Measurements from ENCODE around the gene RFESD.

- TF ChIP-seq POLR2A (IDR thresholded peaks at IDR 0.05; ENCODE audit: low read depth, low read length), result no peak
- no peak for TF ChIP-seq POLR2AphosphoS5 (IDR thresholded peaks at IDR 0.05; ENCODE audit: low read depth, low read length)
- no peak for TF ChIP-seq SPI1 (IDR thresholded peaks at IDR 0.05; ENCODE audit: low read depth, low read length)
- TF ChIP-seq TAF1 (IDR thresholded peaks at IDR 0.05; ENCODE audit: low read depth, low read length), result no peak
- TF ChIP-seq POU2F2 (IDR thresholded peaks at IDR 0.05; ENCODE audit: low read depth, low read length), result no peak
- TF ChIP-seq PAX5 (IDR thresholded peaks at IDR 0.05; ENCODE audit: insufficient read depth, low read length, severe bottlenecking), result no peak
These were observed 40.2 kb upstream of the RFESD start for GRCh38 chr5:95606419-95606818.
